HG02763 (cell line): ENCODE measurements around the gene WASF2.

ENCODE experiments used
- ATAC-seq: cut with Tn5 transposase; IDR thresholded peaks from one replicate; pipeline ENCODE4 v1.9.1; 2021; ENCODE audit warnings: mild to moderate bottlenecking, moderate library complexity; ENCODE audit not compliant: unreplicated experiment

Gene WASF2

DNA sequence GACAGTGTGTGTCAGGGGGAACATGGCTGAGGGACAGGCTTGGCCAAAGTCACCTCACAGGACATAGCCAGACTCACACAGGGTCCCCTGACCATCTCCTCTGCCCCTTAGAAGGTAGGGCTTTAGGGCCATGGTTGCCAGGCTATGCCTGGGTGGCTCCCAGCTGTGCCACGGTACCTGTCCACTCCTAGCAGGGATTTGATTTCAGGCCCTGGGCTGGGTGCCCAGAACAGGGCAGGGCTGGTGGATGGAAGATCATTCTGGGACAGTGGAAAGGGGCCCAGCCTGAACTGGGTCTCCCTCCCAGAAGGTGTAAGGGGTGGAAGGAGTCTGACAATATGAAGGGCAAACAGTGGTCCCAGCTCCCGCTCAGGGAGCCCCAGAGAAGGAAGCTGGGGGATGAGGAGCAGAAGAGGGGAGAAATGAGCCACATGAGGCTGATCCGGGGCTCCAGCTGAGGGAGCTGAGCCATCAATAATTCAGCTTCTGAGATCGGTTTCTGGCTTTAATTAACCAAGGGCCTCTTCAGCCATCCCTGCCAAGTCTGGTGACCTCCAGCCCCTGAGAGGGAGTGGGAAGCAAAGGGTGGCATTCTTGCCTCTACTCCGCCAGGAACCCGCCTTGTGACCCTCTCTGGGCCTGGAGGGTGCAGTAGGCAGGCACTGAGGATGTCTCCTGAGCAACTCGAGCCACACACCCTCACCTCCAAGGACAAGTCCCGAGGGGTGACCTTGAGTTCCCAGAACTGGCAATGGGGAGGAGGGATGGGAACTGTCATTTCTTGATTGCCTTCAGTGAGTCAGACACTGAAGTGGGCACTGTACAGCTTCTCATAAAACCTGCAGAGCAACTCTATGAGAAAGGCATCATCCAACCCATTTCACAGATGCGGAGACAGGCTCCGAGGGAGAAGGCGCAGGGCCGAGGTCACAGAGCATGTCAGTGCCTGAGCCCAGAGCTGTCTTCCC, 108.9 kb downstream of the WASF2 start:
- no peak for ATAC-seq

DNA sequence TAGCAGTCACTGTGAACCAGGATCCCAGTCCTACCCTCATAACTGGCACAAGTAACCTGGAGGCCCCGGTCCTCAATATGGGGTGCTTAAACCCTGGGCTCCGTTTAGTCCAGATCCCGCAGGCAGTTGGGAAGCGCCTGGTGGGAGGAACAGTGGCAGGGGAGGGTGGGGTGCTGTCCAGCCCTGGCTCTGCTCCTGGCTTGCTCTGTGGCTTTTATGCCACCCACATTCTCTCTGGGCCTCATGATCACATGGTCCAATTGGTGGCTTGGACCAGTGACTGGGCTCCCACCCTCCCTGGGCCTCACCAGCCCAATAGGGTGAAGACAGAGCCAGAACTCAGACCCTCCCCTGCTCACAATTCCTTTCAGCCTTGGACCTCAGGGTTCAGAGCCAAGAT, 109.7 kb downstream of the WASF2 start:
- no peak for ATAC-seq

DNA sequence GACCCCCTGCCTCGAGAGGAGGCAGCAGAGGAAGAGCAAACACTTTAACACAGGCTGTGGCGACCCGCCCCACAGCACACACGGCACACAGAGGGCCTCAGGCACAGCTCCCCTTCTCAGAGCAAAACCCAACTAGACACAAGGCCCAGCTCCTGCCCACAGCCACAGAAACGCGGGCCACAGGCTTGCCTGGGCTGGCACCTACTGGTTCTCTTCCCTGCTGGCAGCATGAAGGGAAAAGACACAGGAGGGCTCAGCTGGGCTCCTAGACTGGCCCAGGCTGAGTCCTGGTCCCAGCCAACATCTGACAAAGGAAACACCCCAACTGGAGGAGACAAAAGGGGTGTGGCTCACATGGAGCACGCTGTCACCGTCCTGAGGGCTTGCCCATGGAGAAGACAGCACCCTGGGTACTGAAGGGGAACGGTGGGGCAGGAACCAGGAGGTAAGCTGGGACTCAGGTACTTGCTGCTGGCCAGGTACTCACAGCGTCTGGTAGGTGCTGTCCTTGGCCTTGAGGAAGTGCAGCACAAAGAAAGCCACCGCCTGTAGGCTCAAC, 110.3 kb downstream of the WASF2 start:
- ATAC-seq, result no peak

DNA sequence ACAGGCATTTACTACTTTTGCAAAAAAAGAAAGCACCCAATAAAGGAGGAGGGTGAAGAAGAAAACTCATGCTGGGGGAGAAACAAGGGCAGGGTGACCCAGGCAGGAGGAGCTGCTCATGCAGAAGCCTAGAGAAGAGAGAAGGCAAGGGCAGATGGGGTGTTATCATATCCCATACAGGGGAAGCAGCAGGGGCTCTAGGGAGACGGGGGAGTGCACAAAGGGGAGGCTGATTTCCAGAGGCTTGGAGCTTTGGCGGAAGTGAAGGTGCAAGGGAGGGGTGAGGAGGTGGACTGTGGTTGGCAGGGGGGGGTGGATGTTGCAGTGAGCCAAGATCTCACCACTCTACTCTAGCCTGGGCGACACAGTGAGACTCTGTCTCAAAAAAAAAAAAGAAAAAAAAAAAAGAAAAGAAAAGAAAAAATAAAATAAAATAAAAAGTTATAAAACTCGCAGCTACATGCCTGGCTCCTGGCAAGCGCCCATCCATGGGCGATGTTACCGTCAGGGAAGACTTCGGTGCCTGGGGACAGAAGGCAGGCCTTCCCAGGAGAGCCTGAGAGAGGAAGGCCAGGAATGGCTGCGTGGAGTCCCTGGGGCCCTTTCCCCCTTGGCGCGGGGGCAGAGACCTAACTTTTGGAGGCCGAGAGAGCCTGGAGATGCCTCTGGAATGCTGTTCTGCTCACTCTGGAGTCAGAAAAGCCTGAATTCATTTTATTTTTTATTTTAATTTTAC, 112.0 kb downstream of the WASF2 start:
- no peak for ATAC-seq

DNA sequence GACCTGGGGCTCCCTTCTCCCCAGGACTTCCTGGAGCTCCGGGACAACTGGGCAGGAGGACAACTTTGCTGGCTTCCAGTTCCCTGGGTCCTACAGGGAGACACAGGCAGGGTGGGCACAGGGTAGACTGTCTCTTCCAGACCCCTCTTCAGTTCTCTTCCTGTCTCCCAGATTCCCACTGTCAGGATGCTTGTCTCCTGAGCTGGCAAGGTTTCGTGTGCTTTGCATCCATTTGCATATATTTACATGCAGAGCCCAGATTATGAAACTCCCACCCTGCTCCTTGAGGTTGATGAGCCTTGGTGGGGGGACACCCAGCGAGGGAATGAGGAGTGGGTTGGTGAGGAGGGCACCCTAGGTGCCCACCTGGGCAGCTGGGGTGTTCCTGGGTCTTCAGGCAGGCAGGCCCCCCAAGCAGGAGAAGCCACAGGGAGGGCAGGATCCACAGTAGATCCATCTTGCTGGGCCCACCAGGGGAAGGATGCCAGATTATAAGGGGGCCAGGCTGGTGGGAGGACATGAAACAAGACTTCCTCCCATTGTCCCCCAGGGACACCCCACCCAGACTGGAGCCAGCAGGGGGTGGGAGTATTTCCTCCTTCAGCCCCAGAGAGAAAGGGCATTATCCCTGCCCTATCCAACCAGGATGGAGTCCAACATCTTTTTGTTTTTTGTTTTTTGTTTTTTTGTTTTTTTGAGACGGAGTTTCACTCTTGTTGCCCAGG, 115.4 kb downstream of the WASF2 start, which contains the start of gene FCN3:
FCN3 (minus strand) TSS at position 463 of the 725 bp plus-strand sequence; CDS start at position 457, 6 bp downstream.
- ATAC-seq, result no peak

DNA sequence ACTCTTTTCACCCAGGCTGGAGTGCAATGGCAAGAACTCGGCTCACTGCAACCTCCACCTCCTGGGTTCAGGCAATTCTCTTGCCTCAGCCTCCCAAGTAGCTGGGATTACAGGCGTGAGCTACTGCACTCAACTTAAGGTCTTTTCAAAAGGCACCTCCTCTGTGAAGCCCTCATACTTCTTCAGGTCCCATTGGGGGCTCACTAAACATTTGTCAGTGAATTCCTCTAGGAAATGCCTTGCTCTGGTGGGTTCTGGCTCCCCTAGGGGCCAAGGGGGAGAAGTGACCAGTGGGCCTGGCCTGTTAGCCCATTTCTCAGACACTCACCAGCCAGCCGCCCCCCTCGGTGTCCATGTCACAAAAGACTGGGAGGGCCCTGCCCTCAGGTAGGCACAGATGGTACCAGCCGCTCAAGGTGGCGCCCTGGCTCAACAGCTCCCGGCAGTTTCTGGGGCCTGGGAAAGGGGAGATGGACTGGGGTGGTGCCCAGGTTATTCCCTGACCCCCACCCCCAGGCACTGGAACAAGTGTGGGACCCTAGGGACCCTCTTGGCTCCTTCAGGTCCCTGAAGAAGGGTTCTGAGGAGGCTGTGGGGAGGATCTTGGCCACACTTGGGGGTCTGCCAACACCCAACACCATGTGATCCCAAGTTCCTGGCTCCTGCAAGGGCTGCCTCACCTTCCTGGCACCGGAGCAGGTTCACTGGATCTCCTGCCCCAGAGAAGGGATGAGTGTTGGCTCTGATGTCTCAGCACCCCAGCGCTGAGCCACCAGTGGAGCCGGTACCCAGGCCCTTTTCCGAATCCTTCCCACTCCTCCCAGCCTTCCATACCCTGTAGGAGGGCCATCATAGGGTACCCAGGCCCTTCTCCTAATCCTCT, 116.9 kb downstream of the WASF2 start:
- ATAC-seq, result no peak

DNA sequence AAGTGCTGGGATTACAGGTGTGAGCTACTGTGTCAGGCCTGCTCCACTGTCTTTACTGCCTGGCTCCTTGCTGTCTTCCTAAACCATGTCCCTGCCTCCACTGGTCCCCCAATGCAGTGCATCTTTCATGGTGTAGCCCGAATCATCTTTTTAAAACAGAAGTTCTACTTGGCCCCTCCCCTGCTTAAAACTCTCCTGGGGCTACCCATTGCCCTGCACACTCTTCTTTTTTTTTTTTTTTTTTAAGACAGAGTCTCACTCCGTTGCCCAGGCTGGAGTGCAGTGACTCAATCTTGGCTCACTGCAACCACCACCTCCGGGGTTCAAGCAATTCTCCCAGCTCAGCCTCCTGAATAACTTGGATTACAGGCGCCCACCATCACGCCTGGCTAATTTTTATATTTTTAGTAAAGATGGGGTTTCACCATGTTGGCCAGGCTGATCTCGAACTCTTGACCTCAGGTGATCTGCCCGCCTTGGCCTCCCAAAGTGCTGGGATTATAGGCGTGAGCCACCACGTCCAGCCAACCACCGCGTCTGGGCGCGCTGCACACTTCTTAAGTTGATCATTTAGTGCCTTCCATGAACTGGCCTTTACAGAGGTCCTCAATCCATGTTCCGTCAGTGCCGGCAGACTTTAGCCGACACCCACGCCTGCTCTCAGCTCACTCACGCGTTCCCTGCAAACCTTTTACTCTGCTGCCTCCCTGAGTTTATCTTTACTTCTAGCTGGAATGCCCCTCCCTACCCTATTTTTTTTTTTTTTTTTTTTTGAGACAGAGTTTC, 117.8 kb downstream of the WASF2 start:
- no peak for ATAC-seq

DNA sequence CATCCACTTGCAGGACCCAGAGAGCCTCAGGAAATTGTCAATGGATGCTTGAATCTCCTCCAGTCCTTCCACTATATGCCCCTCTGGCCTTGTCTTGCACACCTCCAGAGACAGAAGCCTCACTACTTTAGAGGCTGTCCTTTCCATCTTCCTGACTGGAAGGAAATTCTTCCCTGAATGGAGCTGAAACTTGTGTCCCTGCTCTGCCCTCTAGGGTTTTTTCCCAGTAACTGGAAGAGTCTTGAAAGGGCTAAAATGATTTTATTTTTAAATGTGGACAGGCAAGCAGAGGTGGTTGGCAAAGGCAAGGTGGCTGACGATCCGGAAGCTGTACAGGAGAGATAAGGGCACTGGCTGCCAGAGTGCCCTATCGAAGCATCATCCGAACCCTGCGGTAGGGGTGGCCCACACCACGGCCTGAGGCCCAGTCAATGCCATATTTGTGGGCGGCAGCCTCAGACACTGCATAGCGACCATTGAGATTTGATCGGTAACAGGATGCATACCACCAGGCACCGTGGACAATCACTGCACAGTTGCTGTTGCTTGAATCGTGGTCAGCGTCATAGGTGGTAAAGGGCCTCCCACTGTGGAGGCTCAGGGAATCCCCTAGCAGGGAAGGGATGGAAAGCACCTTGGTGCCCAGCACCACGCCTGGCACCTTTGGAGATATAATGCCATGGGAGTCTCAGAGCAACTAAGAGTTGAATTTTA, 120.9 kb downstream of the WASF2 start:
- ATAC-seq, result no peak

DNA sequence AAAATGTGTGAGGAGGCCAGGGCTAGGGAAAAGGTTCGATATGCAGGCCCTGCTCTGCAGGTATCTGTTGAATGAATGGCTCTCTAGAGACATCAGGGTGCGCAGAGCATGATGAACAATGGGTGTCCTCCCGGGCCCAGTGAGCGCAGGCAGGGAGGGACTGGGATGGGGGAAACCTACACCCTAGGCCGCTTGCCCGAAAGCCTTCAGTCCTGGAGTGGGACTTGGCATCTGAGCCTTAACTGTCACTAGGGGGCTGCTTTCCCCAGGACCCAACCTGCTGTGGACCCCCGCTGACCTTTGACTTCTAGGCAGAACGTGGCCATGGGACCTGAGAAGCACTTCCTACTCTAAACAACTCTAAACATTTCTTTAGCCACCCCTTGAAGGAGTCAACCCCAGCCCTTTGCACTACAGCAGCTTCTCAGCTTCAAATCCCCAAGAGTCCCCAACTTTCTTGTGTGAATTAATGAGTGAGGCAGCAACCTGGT, 122.8 kb downstream of the WASF2 start:
- no peak for ATAC-seq

DNA sequence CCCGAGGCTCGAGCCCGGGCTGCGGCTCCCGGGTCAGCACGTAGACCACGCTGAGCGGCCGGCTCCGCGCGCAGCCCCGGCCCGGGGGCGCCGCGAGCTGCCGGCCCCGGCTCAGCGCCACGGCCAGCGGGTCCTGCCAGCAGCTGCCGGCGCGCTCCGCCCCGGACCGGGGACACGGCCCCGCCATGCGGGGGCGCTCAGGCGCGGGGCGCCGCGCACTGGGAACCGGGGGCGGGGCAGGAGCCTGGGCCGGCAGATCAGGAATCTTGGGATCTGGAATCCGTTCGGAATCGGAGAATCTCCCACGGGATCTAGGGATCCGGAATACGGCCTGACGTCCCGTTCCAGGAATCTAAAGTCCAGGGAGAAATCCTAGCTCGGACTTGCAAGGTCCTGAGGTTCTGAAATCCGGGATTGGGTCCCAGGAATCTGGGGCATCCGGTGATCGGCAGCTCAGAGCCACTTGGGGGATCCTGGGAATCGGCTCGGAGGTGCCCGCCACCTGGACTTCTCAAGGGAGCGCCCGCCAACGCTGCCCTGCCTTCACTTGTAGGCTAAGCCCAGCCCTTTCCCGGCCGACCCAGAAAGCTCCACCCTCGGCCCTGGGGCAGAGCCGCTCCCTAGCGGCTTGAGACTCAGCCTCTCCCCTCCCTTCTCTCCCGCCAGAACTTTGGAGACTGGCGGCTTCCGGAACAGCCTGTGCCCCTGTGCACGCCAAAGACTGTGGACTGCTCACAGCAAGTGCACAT, 123.4 kb downstream of the WASF2 start, which contains the start of gene MAP3K6:
MAP3K6 (minus strand) TSS at position 551 of the 749 bp plus-strand sequence; CDS start at position 187, 364 bp downstream.
- ATAC-seq, result peak; percentile 40

DNA sequence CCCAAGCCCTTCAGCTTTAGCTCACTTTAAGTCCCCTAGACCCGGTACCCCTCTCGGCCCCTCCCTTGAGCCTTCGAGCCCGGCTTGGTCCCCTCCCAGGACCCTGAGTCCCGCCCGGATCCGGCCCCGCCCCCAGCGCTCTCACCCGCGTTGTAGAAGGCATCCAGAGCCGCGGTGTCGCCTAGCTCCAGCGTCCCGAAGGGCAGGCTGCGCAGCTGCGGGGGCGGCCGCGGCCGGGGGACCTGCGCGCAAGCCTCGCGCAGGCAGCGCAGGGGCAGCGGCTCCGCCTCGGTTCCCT, 123.9 kb downstream of the WASF2 start:
- ATAC-seq, result peak; percentile 34

DNA sequence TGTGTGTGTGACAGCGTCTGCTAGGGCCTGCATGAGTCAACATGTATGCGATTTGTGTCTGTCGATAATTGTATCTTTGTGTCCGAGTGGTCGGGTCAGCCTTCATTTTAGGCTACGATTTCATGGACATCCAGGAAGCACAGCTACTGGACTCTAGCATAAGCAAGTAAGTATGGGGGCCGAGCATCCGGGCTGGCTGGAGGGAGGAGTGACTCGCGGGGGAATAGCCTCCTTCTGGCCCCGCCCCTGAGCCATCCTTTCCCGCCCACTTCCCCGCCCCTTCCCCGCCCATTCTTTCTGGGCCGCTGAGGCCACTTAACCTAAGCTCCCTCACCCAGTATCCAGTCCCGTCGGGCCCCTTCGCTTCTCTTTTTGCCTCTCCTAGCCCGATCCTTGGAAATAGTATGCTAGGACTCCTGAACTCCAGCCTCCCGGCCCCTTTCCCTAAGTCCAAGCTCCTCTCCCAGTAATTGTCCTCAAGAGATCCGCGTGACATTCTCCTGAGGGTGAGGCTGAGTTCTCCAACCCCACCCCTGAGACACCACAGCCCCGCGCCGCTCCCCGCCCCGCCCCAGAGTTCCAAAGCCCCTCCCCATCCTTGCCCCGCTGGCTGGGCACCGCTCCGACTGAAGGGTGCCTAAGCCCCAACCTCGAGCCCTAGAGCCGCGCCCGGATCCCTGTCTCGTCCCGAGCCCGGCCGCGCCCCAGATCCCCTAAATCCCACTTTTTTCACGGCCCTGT, 124.4 kb downstream of the WASF2 start:
- ATAC-seq, result peak; percentile 20

DNA sequence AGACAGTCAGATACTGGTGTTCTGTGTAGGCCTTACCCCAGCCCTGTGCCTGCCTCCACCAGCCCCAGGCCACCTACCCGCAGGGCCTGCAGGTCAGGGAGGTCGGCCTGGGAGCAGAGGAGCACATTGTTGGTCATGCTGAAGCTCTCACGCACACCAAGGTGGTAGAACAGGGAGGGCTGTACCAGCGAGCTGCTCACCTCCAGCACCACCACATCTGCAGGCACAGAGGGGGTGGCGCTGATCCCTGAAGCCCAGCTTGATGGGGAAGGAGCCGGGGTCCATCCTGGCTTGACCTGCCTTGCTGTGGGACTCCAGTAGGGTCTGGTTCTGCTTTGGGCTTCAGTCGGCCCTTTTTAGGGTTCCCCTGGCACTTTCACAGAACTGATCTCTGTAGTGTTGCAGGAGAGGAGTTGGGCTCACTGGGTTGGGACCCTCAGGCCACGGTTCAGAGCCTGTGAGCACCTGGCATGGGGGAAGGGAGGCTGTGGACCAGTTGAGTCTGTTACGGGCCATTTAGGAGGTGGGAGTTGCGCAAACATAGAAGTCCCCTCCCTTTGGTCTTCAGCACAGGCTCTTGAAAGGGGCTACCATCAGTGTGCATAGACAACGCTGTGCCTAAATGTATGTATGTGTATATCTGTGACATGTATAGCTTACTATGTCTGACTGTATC, 125.1 kb downstream of the WASF2 start:
- no peak for ATAC-seq

DNA sequence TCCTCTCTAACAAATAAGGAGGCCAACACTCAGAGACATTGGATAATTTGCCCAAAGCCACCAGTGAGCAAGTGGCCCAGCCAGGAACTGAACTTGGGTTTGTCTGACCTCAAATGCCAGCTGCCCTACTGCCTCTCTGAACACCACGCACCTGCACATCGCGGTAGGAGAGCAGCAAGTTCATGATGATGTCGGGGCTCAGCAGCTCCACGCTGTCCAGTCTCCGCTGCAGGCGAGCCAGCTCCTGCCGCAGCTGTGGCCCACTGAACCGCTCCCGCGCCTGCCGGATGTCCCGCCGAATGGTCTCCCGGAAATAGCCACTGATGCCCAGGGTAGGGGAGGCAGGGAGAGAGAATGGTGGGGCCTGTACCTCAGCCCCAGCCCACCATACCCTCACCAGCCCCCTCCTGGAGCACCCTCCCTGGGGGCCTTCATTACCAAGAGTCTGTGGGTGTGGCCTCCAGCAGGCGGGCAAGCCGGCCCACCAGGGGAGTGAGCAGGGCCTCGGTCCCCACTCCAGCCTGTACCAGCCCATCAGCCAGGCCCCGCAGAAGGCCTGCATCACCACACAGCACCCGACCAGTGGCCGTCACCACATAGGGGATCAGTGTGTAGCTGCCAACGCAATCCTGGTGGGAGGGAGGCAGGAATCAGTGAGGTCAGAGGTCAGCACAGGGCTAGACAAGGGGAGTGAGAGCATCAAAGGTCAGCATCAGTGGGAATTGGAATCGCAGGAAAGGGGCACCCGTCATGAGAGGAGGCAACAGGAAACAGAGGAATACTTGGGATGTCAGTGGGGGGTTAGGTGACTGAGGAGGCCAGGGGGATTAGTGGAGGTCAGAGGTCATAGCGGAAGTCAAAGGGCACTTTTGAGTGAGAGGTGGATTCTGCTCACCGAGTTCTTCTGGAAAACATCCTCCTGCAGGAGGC, 125.9 kb downstream of the WASF2 start:
- no peak for ATAC-seq

DNA sequence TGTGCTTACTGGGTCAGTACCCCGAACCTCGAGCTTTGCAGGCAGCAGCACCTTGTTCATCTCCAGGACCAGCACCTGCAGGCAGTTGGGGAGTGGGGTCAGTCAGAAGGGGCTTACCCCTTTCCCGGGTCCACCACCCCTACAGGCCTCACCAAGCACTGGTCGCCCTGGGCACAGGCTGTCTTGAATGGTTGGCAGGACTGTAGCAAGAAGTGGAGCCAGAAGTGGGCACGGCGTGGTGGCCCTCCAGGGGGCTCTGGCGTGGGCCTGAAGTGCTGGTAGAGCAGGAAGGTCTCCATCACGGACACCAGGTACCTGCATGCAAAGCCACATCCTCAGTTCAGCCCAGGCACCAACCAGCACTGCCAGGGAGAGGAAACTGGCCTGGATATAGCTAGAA, 128.4 kb downstream of the WASF2 start:
- ATAC-seq, result no peak
